ENCODE data around the gene GPRC5C.
A peak's percentile ranks its signal among the peaks of the same experiment; 100 is the strongest.

GPRC5C gene

DNA sequence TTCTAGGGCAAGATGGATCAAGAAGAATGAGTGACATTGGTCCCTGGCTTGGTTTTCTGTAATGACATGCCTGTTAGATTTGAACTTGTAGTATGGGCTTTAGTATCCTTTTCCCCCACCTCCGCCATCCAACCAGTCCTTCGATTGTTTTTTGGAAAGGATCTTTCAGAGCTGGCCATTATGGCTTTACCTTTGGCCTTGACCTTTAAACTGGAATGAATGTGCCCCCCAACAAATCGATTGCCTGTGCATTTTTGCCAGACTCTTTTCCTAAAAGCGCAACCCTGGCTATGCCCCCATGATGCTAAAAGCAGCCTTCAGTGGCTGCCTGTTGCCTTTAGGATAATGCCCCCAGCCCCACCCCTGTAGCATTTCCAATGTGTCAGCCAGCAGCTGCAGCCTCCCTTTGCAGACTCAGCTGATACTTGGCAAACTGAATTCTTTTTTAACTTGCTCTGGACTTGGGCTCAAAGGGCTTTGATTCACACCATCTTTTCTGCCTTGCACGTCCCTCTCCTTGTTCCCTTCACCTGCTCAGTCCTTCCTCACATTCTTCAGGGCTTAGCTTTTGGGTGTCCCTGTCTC, 4.0 kb downstream of the GPRC5C start:
- no peak for DNase-seq

DNA sequence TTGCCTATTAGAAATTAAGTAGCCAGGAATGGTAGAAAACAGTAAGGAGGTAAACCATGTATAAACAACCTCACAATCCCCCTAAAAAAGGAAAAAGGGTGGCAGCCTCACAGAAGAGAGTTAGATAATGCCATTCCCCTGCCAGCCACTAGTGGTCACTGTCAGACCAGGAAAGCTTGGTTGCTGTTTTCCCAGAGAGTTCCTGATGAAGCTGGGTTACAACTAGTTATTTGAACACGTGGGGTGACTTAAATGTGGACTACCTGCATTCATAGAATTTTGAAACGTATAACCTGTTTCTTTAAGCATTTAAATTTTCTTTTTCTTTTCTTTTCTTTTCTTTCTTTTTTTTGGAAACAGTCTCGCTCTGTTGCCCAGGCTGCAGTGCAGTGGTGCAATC, 5.8 kb downstream of the GPRC5C start:
- peak; percentile 50 for DNase-seq

DNA sequence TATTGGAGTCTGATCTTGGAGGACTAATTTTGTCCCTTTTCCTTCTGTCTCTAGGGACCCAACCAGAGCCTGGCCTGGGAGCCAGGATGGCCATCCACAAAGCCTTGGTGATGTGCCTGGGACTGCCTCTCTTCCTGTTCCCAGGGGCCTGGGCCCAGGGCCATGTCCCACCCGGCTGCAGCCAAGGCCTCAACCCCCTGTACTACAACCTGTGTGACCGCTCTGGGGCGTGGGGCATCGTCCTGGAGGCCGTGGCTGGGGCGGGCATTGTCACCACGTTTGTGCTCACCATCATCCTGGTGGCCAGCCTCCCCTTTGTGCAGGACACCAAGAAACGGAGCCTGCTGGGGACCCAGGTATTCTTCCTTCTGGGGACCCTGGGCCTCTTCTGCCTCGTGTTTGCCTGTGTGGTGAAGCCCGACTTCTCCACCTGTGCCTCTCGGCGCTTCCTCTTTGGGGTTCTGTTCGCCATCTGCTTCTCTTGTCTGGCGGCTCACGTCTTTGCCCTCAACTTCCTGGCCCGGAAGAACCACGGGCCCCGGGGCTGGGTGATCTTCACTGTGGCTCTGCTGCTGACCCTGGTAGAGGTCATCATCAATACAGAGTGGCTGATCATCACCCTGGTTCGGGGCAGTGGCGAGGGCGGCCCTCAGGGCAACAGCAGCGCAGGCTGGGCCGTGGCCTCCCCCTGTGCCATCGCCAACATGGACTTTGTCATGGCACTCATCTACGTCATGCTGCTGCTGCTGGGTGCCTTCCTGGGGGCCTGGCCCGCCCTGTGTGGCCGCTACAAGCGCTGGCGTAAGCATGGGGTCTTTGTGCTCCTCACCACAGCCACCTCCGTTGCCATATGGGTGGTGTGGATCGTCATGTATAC, 8.0 kb downstream of the GPRC5C start:
- no peak for DNase-seq

DNA sequence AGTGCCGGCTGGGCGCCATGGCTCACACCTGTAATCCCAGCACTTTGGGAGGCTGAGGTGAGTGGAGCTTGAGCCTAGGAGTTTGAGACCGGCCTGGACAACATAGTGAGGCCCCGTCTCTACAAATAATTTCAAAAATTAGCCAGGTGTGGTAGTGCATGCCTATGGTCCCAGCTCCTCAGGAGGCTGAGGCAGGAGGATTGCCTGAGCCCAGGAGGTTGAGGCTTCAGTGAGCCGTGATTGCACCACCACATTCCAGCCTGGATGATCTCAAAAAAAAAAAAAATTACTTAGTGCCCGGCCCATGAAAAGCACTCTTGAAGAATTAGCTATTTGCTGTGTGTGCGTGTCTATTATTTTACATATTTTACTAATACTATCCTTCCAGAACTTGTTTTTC, 9.6 kb downstream of the GPRC5C start:
- DNase-seq = no peak

DNA sequence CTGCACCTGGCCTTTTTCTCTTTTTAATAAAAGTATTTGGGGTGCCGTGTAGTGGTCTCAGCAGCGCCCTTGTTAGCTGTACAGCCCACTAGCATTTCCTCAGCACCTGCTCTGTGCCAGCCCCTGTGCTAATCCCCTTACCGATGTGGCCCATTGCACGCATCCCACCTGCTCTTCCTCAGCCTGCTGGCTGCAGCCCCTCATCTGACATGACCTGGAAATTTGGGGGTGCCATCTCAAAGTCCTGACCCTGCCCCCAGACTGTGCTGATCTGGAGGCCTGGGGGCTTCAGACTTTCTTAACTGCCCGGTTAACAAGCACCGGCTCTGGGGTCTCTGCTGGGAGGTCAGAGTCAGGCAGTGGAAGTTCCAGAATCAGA, 10.4 kb downstream of the GPRC5C start:
- DNase-seq = no peak

DNA sequence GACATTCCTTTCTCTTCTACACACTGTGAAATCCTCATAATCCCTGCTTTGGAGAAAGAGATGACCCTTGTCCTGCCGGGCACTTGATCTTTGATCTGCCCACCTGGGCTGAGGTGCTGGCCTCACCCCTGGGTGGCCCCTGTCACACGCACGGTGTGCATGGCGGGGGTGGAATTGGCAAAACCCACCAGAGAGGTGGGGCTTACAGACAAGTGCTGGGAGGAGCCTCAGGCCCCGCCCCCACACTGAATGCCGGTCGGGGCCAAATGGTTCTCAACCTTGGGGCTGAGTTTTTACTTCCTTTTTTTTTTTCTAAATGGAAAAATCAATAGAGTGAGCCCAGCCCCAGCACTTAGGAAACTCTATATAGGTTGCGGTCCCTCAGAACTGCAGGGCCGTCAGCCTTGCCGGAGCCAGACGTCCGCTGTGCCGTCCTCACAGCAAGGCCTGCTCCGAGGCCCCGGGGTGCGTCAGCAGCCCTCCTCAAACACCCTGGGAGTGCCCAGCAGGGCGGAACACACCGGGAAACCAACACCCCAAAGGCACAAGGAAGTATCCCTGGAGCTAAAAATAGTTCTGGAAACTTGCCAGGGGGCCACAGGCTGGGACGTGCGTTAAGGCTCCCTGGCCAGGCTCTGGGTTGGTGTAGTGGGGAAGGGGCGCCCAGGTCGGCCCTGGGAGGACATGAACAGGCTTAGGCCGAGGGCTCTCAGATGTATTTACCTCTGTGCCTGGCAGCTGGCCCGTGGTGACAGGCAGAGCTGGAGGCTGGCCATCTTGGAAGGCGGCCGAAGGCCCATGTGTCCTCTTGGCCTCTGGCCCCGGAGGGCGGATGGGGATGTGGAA, 11.0 kb downstream of the GPRC5C start:
- DNase-seq = peak; percentile 91

DNA sequence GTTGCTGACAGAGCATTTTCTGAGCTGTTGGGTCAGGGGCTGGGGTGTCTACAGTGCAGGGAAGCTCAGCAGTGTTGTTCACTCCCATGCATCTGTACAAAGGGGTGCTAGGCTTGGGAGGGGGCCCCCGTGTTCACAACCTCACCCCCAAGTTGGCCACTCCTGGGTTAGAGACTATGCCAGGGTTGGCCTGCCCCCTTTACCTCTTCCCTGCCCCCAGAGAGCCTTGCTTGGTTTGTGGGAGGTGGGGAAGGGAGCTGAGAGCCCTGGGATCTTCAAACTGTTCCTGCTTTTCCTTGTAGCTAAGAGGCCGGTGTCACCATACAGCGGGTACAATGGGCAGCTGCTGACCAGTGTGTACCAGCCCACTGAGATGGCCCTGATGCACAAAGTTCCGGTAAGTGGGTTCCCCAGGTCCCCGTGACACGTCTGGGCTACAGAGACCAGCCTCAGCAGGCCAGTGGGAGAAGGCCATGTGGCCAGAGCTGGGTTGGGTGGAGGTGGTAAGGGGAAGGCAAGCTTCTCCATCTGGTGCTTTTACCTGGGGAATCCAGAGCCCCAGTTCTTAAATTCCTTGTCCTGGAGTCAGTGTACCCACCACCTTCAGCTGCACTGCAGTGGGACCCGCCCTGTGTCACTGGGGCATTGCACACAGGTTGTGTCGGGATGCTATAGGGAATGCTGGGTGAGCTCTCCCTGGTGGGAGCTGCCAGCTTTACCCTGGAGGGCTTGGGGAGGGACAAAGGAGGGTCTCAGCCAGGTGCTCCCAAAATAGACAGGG, 11.8 kb downstream of the GPRC5C start:
- no peak for DNase-seq

GRCh38 chr17:74444406-74444805, 12.5 kb downstream of the GPRC5C start:
- no peak for DNase-seq

DNA sequence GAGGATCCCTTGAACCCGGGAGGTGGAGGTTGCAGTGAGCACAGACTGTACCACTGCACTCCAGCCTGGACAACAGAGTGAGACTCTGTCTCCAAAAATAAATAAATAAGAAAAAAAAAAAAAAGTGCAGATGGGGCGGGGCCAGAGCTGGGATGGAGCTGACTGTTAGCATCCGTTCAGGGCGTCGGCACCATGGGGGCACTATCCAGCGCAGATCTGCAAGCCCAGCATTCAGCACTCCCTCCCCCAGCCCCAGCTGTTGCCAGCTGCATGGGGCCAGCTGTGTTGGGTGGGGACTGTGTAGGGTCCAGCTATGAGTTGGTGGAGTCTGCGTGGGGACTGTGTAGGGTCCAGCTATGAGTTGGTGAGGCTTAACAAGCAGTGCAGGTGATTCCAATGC, 13.3 kb downstream of the GPRC5C start:
- no peak for DNase-seq

DNA sequence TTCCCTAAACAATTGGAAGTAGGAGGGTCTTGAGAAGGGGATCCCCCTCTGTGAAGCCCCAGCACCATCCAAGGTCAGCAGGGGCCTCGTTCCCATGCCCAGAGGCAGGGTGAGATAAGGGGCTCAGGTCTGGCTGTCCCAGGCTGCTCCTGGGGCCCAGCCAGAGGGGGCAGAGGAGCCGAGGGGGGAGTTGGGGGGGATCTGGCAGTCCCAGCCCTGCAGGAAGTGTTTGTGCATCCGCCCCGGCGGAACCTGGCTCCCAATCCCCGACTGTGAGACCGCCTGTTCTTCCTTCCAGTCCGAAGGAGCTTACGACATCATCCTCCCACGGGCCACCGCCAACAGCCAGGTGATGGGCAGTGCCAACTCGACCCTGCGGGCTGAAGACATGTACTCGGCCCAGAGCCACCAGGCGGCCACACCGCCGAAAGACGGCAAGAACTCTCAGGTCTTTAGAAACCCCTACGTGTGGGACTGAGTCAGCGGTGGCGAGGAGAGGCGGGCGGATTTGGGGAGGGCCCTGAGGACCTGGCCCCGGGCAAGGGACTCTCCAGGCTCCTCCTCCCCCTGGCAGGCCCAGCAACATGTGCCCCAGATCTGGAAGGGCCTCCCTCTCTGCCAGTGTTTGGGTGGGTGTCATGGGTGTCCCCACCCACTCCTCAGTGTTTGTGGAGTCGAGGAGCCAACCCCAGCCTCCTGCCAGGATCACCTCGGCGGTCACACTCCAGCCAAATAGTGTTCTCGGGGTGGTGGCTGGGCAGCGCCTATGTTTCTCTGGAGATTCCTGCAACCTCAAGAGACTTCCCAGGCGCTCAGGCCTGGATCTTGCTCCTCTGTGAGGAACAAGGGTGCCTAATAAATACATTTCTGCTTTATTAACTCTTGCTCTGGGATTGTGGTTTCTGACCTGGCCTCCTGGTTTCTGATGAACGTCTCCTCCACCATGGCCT, 14.9 kb downstream of the GPRC5C start:
- DNase-seq = no peak

- DNase-seq = no peak
Observed at GRCh38 chr17:74447628-74448159, 15.8 kb downstream of the GPRC5C start.

- no peak for DNase-seq
Observed at GRCh38 chr17:74448756-74449155, 16.9 kb downstream of the GPRC5C start.

DNA sequence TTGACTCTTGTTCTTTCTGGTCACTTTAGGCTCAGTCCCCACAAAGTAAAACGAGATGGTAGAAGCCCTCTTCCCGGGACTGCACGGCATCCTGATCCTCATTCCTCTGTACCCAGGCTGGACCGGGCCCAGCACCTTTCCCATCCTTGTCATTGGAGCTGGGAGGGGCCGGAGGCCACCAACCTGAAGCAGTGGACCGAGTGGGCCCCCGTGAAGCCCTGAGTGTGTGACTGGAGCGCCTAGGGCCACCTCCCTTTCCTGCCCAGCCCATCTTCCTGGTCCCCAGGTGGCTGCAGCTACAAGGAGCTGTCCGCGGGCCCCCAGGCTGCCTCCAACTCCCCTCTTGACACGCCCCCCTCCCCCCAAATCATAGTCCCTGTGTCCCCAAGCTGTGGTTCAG, 17.4 kb downstream of the GPRC5C start:
- no peak for DNase-seq

GRCh38 chr17:74449773-74450172, 17.9 kb downstream of the GPRC5C start:
- no peak for DNase-seq

DNA sequence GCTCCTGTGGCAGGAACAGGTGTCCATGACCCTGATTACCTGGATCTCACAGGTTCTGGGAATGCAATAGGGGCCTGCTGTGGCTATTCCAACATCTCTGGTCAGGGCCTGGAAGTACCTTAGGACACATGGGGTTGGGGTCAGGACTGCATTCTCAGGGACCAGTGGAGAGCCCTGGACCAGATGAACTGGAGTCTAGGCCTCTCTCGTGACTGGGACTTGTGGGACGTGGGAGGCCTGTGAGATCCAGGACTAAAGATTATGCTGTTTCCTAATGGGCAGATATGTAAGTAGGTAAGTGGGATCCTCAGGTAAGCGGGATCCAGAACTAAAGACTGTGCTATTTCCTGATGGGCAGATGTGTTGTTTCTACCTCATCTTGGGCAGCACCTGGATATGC, 18.3 kb downstream of the GPRC5C start:
- DNase-seq = no peak

- DNase-seq = no peak
Observed at GRCh38 chr17:74450925-74451403, 19.1 kb downstream of the GPRC5C start.

DNA sequence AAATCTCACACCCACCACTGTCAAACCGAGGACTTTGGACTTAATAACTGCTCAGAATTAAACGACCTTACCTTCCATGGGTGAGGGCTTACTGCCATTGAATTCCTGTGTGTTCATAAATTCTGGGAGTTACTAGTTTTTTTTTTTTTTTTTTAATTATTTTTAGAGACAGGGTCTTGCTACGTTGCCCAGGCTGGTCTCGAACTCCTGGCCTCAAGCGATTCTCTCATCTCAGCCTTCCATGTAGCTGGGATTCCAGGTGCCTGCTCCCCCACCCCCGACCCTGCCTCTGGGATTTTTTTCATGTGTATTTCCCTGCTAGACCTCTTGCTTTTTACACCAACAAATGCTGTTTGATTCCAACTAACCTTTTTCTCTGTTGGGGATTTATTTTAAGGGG, 19.7 kb downstream of the GPRC5C start:
- DNase-seq = no peak

- no peak for DNase-seq
Observed at GRCh38 chr17:74452033-74452840, 20.3 kb downstream of the GPRC5C start.

DNA sequence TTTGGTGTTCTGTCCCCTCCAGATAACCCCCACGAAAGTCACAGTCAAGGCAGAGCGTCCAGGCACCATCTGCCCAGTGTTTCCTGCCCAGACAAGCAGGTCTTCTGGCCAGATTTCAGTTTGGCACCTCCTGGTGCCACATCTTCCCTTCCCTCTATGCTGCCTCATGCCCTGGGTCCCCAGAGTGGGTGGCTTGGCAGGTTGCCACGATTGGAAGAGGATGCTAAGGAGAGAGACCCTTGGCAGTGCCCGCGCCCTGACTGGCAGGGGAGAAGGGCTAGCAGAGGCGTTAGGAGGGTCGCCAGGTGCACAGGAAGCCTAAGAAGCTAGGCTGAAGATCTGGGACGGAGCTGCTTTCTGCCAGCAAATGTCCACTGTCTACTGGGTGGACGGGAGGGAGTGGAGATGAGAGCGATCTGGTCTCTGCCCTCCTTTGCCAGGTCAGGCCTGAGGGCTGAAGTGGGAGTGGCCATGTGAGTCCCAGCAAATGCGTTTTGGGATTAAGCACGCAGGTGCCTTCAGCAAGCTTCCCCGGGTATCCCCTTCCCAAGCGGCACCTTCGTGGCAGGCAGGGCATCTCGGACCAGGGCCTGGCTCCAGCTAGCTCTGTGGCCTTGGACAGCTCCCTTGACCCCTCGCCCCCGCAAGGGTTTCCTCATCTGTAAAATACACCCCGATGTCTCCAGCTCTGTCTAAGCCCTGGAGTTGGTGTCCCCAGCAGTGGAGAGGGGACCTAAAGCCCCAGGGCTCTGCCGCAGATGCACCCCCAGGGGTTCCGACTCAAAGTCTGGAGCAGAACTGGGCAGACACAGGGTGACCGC, 21.2 kb downstream of the GPRC5C start:
- DNase-seq = no peak
